Transverse colon (tissue), 4 donors: ENCODE data around the gene CD276.

Experiments
- CTCF ChIP-seq, 5 experiments: fragments of 200-600 bp in 3 of 5; fragments of 450-650 bp in 2 of 5; sonication (generic) in 3 of 5; IDR thresholded peaks; 1 replicate in 2 of 5; 2 replicates in 3 of 5; pipeline ENCODE4 v1.5.1; 2016 to 2017; ENCODE audit warnings: antibody characterized with exemption in 5 of 5, inconsistent platforms in 3 of 5, mild to moderate bottlenecking in 2 of 5, moderate library complexity in 1 of 5
- POLR2A ChIP-seq: fragments of 450-650 bp; IDR thresholded peaks from one replicate; pipeline ENCODE4 v1.6.1; 2016; ENCODE audit warnings: antibody characterized with exemption, mild to moderate bottlenecking, moderate library complexity
- POLR2AphosphoS5 ChIP-seq, 3 donors: sonication (generic); formaldehyde crosslinking; IDR thresholded peaks; one replicate each; pipeline ENCODE4 v1.6.1; 2016; ENCODE audit warnings: antibody characterized with exemption in 3 of 3

GRCh38 chr15:73737535-73737934, 53.4 kb downstream of the CD276 start:
- TF ChIP-seq POLR2A = no peak
- TF ChIP-seq CTCF (IDR thresholded peaks at IDR 0.05) = no peak
- no peak for TF ChIP-seq POLR2AphosphoS5 (IDR thresholded peaks at IDR 0.05)
